Astrocyte of the cerebellum (primary cell): Measurements from ENCODE around the gene CR1L.
"Not testable (repeated sequence)": the region's sequence is repeated elsewhere in the genome, so short reads cannot be mapped to it uniquely, and the experiment has no call there.

Source experiments
- DNase-seq: peaks from one replicate; pipeline ENCODE4 v3.0.0-alpha.2; 2011; ENCODE audit warnings: low read depth
- H3K4me3 ChIP-seq: 2 replicates; pipeline ENCODE4 v1.5.1; 2011; ENCODE audit warnings: mild to moderate bottlenecking, low read depth, low read length, moderate library complexity
- in situ Hi-C: cut with HindIII; loops from 2 replicates; pipeline ENCODE4 v1.10.0; 2017; ENCODE audit warnings: low sequenced_read_pairs
- TF ChIP-seq, protein P1 (sequence below): IDR thresholded peaks from 2 replicates; pipeline ENCODE4 v1.5.1; 2012; ENCODE audit warnings: low read length, low read depth, moderate library complexity, mild to moderate bottlenecking; ENCODE audit errors: missing control alignments

CR1L gene

DNA sequence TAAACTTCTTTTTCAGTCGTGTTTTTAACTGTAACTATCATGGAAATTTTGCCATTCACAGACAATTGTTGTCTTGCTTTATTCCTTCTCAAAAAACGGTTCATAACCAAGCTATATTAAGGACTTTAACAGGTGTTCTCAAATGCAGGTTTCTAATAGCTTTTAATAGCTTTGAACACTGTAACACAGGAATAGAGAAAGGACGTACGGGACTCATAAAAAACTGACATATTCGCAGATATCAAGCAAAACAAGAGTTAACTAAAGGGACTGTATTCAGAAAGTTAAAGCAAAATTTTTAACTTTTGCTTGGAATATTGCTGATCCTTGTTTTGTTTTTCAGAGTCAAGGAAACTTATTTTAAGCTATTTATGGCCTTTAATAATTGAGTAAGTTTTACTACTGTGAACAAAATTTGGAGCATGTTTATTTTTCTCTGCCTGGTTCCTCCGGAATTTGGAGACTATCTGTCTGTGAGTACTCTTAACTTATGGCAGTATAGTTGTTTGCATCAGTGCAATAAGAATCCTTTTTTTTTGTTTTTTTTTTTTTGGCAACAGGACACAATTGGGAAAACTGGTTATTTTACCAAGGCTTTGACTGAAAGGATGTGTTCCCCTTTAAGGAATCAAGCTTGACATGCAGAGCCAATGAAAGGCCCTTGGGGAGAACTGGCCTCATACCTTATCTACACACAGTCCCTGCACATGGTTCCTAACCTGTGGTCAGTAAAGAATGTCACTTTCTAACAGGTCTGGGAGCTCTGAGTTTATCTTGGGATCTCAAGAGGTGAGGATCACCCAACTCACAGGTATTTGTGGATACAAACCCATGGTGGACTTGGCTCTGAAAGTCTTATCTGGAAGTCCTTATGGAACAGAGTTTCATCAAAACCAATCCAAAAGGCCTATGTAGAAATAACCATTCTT is 101.2 kb downstream of the CR1L start:
- TF ChIP-seq, protein P1, sequence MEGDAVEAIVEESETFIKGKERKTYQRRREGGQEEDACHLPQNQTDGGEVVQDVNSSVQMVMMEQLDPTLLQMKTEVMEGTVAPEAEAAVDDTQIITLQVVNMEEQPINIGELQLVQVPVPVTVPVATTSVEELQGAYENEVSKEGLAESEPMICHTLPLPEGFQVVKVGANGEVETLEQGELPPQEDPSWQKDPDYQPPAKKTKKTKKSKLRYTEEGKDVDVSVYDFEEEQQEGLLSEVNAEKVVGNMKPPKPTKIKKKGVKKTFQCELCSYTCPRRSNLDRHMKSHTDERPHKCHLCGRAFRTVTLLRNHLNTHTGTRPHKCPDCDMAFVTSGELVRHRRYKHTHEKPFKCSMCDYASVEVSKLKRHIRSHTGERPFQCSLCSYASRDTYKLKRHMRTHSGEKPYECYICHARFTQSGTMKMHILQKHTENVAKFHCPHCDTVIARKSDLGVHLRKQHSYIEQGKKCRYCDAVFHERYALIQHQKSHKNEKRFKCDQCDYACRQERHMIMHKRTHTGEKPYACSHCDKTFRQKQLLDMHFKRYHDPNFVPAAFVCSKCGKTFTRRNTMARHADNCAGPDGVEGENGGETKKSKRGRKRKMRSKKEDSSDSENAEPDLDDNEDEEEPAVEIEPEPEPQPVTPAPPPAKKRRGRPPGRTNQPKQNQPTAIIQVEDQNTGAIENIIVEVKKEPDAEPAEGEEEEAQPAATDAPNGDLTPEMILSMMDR: no peak
- in situ Hi-C loops: no loop called here
- no peak for DNase-seq

DNA sequence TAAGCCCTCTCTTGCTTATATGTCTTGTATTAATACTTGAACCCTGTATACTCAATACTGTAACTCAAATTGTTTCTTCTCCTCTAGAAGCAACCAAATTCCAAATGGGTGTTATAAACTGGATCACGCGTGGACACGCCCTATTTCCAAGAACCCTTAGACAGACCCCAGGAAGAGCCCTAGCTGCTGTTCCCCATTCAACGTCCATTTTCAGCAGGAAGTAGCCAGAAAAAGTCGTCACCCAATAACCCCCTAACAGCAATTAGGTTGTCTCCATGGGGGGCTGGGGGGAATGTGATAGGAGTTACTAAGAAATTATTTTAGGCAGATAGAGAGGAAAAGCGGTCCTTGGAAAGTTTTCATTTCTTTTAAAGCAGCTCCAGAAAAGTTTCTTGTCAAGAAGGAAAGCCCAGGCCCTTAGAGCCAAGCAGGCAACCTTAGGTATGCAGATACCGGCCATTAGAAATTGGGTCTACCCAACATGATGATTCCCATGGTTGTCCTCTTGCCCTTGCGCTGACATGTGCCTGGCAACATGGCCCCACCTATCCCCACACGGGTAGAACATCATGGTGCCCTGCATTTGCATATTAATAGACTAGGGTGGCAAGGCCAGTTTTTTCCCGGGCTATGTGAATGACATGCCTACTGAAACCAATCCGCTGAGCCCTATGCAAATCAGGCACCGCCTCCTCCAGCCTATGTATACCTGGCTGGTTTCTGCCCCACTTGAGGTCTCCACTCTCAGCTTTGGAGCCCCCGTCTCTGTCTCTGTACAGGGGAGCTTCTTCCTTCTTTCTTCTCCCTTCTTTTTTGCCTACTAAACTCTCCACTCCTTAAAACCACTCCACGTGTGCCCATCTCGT is 102.9 kb downstream of the CR1L start:
- no peak overlapping the region for H3K4me3 ChIP-seq
- TF ChIP-seq, protein P1: no peak
- in situ Hi-C loops: no loop called here
- no peak for DNase-seq

More for the DNA sequence above, 101.2 kb downstream of the CR1L start:
- H3K4me3 ChIP-seq: no peak overlapping the region

DNA sequence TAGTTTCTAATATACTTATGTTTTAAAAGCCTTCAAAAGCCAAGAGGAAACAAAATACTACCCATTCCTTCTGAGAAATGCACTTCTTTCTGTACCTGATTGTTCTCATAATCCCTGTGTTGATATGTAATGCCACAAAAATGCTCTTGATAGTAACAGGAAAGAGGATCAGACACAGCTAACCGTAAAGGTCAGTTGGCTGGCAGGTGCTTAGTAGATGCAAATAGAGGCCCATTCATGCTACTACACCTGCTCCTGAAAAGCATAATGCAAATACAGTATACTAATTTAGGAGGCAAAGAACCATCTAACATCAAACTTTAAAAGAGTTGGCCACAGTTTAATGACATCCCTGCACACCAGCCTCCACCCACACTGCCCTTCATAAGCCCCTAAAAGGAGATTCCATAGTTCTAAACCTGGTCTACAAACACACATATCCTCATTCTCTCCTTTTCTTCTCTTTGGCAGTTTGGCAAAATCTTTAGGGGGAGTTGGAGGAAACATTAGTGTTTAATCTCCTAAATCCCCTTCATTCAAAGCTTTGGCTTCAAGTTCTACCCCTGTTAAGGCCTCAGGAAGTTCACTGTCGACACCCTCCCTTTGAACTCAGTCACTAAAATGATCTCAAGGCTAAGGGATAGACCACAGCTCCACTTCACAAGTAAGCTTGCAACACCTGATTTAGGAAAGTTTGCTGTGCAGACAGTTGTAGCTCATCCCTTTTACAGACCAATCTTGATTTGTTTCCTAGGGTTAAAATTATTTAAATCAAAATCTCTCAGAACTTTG is 104.0 kb downstream of the CR1L start:
- DNase-seq: no peak
- in situ Hi-C loops: no loop called here
- TF ChIP-seq, protein P1: no peak
- H3K4me3 ChIP-seq: no peak overlapping the region

DNA sequence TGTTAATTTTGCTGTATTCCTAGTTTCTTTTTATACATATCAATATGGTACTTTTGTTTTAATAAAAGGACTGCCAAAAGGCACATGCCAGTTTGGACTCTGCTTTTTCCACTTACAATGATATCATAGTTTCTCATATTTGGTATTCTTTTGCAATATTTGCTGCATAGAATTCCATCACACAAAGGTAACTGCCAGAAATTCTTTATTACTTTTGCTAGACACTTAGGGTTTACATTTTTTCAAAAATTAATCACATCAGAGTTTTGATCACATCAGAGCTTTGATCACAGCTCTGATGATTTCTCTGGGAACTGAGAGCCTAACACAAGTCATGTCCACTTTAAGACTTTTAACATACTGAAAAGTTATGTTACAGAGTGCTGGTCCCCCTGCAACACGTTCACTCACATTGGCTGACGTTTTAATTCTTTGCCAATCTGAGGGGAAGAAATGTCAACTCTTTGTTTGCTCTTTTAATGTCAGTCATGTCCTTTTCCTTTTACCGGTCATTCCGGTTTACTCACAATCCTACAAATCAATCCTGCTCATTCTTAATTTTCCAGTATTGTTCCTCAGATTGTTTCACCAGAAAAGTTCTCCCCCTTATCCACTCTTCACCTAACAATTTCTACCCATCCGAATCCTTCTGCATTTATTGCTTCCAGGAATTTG is 105.8 kb downstream of the CR1L start:
- H3K4me3 ChIP-seq: no peak overlapping the region
- in situ Hi-C loops: no loop called here
- no peak for DNase-seq
- TF ChIP-seq, protein P1: no peak

DNA sequence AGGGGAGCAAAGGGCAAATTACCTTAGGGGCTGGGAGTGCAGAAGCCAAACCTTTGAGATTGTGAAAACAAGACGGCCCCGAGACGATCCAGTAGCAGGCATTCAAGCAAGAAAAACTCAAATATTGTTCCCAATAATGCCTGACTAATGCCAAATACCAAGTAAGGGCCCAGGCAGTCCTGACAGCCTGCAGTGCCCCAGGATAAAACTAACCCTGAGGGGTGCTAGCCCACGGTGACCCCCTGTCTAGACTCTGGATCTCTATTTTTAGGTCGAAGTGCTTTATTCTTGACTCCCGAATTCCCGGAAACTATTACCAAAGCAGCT is 106.5 kb downstream of the CR1L start:
- H3K4me3 ChIP-seq: peak overlapping the region; percentile 93
- in situ Hi-C loops, DNase-seq: not testable (repeated sequence)

DNA sequence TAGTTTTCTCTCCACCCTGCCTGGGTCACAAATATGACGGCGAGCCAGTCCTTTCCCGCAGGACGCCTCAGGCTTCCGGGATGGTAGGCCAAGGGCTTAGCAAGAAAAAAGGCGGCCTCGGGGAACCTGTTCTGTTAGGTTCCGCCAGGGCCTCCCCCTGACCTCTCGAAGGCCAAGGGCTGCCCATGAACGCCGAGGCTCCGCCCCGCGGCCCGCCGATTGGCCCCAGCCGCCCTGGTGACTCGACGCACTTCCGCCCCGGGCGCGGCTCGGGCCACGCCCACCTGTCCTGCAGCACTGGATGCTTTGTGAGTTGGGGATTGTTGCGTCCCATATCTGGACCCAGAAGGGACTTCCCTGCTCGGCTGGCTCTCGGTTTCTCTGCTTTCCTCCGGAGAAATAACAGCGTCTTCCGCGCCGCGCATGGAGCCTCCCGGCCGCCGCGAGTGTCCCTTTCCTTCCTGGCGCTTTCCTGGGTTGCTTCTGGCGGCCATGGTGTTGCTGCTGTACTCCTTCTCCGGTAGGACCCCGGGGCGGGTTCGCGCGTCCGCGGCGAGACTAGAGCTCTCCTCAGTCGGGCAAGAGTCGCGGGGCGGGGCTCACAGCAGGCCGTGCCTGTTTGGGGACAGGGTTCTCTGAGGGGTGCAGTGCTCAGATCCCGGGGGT is 107.0 kb downstream of the CR1L start, which contains the start of gene CD46:
Gene CD46, plus strand, starts transcription at position 265 of the 666 bp plus-strand sequence. Its CDS starts 159 bp downstream, at position 424.
- DNase-seq: peak; percentile 53
- in situ Hi-C loops: no loop called here
- peak within 1 kb of the TSS; percentile 93 for H3K4me3 ChIP-seq
- TF ChIP-seq, protein P1: no peak
